Liver (tissue), 3 donors: ENCODE measurements around the gene TSPEAR.

ENCODE experiments used
- ATF3 ChIP-seq: IDR thresholded peaks from 2 replicates; pipeline ENCODE4 v1.6.1; 2016; ENCODE audit warnings: antibody characterized with exemption
- CTCF ChIP-seq: fragments of 150-350 bp; IDR thresholded peaks from 2 replicates; pipeline ENCODE4 v1.5.1; 2017; ENCODE audit warnings: improper control_type of control experiment, low read depth, low read length; ENCODE audit not compliant: missing input control
- EGR1 ChIP-seq, 2 donors: IDR thresholded peaks; 2 replicates each; pipeline ENCODE4 v1.6.1; 2016 to 2018; ENCODE audit warnings: antibody characterized with exemption in 2 of 2, low read depth in 2 of 2
- FOXA1 ChIP-seq: IDR thresholded peaks from 2 replicates; pipeline ENCODE4 v1.6.1; 2016; ENCODE audit warnings: antibody characterized with exemption
- HNF4G ChIP-seq: IDR thresholded peaks from 2 replicates; pipeline ENCODE4 v1.6.1; 2016; ENCODE audit warnings: antibody characterized with exemption
- JUND ChIP-seq, 2 donors: IDR thresholded peaks; 2 replicates each; pipeline ENCODE4 v1.6.1; 2016; ENCODE audit warnings: antibody characterized with exemption in 2 of 2
- MAX ChIP-seq: IDR thresholded peaks from 2 replicates; pipeline ENCODE4 v1.6.1; 2016; ENCODE audit warnings: antibody characterized with exemption
- RAD21 ChIP-seq, 2 donors: IDR thresholded peaks; 2 replicates each; pipeline ENCODE4 v1.6.1; 2016; ENCODE audit warnings: antibody characterized with exemption in 2 of 2, mild to moderate bottlenecking in 2 of 2
- REST ChIP-seq: IDR thresholded peaks from 2 replicates; pipeline ENCODE4 v1.6.1; 2016; ENCODE audit warnings: antibody characterized with exemption, mild to moderate bottlenecking
- RXRA ChIP-seq, 2 donors: IDR thresholded peaks; 2 replicates each; pipeline ENCODE4 v1.6.1; 2017 to 2018; ENCODE audit warnings: antibody characterized with exemption in 2 of 2, mild to moderate bottlenecking in 1 of 2
- TAF1 ChIP-seq: conservative IDR thresholded peaks from 2 replicates; pipeline ENCODE4 v1.6.1; 2016; ENCODE audit warnings: antibody characterized with exemption, mild to moderate bottlenecking
- YY1 ChIP-seq: IDR thresholded peaks from 2 replicates; pipeline ENCODE4 v1.6.1; 2016; ENCODE audit warnings: antibody characterized with exemption, mild to moderate bottlenecking
- donor health status: healthy.
- donor health status: healthy.

GRCh38 chr21:44692798-44693512 is 18.4 kb downstream of the TSPEAR start:
- no peak for TF ChIP-seq CTCF
- no peak for TF ChIP-seq MAX
- no peak for TF ChIP-seq ATF3
- no peak for TF ChIP-seq RAD21 (IDR thresholded peaks at IDR 0.05)
- TF ChIP-seq REST, result no peak
- TF ChIP-seq RXRA (IDR thresholded peaks at IDR 0.05), result no peak
- TF ChIP-seq JUND (IDR thresholded peaks at IDR 0.05), result no peak
- TF ChIP-seq HNF4G, result no peak
- TF ChIP-seq TAF1, result no peak
- no peak for TF ChIP-seq EGR1 (IDR thresholded peaks at IDR 0.05; ENCODE audit: low read depth in 2 of 2)
- TF ChIP-seq YY1, result no peak
- TF ChIP-seq FOXA1, result no peak
